ENCODE measurements around the gene ZBTB21. TPM values are rescaled to one million over a fixed set of nuclear protein-coding genes. Genes with fewer than 3 reads are reported as not detected.

Gene ZBTB21
- total RNA-seq, 6 donors from 2014 or later, result 12.4 to 28.3 (median 16.7) TPM

DNA sequence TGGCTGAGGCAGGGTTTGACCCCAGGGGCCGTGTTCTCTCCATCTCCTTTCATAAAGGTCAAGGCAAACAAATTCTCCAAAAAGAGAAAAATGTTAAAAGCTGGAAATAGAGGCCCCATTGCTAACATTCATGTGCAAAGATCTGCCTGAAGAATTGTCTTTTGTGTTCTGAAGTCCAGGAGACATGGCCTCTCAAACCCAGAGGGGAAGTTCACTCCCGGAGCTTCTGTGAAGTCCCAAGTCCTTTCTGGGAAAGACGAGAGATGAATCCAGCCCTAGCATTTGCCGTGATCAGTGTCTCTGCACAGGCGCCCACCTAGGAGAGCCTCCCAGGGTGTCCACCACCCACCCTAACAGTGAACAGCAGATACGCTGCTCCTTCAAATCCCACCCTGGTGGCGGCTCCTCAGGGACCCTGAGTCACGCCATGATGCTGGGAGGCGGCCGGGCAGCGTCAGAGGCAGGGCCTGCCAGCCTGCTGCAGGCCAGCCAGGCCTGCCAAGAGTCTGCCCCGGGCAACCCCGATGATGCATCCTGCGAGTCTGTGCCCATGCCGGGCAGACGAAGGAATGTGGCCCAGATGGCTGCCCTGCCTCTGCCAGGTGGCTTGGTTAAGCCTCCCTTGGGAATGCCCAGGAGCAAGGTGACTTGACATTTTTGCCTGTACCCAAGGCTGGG is 51.1 kb downstream of the ZBTB21 start:
- H3K9me3 ChIP-seq, result no peaks in the 10 kb centered on the region
- no peaks in the 10 kb centered on the region for H3K36me3 ChIP-seq
- H3K4me1 ChIP-seq, result peaks cover 3 to 23% (median 11%) of the 10 kb centered on the region in 4 donors
- no peak overlapping the region for H3K27ac ChIP-seq
- no peak overlapping the region for H3K4me3 ChIP-seq
- no peak for ATAC-seq (ENCODE audit: low FRiP score in 2 of 2)
- no peak for TF ChIP-seq POLR2AphosphoS5 (IDR thresholded peaks at IDR 0.05)
- TF ChIP-seq POLR2A (IDR thresholded peaks at IDR 0.05), result no peak
- TF ChIP-seq, protein P1, sequence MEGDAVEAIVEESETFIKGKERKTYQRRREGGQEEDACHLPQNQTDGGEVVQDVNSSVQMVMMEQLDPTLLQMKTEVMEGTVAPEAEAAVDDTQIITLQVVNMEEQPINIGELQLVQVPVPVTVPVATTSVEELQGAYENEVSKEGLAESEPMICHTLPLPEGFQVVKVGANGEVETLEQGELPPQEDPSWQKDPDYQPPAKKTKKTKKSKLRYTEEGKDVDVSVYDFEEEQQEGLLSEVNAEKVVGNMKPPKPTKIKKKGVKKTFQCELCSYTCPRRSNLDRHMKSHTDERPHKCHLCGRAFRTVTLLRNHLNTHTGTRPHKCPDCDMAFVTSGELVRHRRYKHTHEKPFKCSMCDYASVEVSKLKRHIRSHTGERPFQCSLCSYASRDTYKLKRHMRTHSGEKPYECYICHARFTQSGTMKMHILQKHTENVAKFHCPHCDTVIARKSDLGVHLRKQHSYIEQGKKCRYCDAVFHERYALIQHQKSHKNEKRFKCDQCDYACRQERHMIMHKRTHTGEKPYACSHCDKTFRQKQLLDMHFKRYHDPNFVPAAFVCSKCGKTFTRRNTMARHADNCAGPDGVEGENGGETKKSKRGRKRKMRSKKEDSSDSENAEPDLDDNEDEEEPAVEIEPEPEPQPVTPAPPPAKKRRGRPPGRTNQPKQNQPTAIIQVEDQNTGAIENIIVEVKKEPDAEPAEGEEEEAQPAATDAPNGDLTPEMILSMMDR (IDR thresholded peaks at IDR 0.05), result no peak
- no peak for TF ChIP-seq EP300 (IDR thresholded peaks at IDR 0.05)
- peak in 1 of 2 donors; percentile 78 for DNase-seq
- WGBS, 2 donors, result 91 to 93% methylated on average over 11 to 14 of the region's 16 CpGs
- H3K27me3 ChIP-seq, result no peaks in the 10 kb centered on the region

DNA sequence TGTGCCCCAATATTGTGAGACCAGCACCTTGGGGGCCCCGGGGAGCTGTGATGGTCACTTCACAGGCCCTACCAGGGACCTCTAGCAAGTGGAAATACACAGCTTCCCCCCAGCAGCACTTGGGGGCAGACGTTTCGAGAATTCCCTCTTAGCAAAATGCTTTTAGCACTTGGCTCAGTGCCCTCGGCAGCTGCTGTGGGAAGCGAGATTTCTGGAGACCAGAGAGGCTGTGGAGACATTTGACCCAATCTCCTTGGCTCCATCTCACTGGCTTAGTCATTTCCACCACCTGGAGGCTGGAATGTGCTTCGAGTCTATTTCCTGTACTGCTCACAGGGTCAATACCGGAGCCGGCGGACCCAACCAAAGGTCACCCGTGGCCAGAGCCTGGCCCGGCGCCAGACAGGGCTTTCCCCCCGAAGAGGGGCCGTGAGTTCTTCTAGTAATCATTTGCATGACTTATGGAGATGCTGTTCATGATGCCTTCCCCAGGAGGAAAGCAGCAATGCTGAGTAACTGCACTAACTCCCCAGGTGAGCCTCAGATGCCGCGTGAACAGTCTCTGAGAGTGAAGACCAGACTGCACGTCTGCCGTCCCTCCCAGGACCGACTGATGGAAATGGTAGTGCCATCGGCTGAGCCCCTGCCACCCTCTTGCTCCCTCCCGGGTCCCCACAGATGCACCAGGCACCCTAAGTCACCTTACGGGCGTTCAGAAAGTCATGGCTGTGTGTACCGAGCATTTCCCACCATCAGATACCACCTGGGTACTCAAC is 52.0 kb downstream of the ZBTB21 start:
- peak in 1 of 2 donors; percentile 49 for ATAC-seq (ENCODE audit: low FRiP score in 2 of 2)
- peak in 1 of 2 donors; percentile 87 for DNase-seq
- WGBS, 2 donors, result 52 to 54% methylated on average over 20 to 24 of the region's 24 CpGs
- Histone ChIP-seq H3K36me3 (no peaks in the 10 kb centered on the region), H3K9me3 (no peaks in the 10 kb centered on the region), H3K27ac (peak overlapping the region in 3 of 4 donors; percentile 8 to 32 (median 26)), H3K4me3 (no peak overlapping the region), H3K4me1 (peaks cover 6 to 30% (median 13%) of the 10 kb centered on the region in 4 donors), H3K27me3 (no peaks in the 10 kb centered on the region)
- TF ChIP-seq POLR2AphosphoS5 (IDR thresholded peaks at IDR 0.05) (peak; percentile 31 to 57), POLR2A (IDR thresholded peaks at IDR 0.05) (no peak)
- TF ChIP-seq, protein P1 (IDR thresholded peaks at IDR 0.05), result peak in 4 of 6 experiments; percentile 11 to 44 (median 30)

DNA sequence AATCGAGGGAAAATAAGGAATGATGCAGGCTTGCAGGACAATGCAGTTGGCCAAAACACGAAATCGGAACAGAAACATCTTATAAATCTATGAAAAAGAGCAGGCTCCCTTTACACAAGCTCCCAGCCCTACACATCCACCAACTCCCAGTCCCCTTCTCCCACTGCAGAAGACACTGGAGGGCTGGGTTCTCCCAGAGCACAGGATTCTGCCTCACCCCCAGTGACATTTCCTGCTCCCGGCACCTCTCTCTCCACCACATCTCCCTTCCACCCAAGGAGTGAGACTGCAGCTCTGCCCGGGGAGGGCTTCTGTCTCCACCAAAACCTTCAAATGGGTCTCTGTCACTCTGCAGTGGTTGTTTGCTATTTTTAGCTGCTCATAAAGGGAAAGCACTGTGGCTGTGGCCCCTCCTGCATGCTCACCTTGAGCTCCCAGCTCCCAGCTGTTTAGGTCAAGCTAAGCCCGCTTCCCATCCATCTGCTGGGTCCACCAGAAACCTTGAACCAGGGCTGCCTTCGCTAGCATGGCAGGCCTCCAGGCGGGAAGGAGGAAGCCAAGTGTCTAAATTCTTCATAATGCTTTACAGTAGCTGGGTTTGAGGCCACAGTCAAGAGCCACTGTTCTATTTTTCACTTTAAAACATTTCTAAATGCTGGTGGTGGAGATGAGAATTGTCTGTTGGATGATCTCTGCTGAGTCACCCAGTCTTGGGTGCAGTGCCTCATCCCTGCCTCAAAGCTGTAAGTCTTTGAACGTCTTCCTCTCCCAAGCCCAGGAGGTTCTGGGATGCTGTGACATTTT is 53.0 kb downstream of the ZBTB21 start:
- ATAC-seq (ENCODE audit: low FRiP score in 2 of 2) (no peak), DNase-seq (no peak)
- TF ChIP-seq EP300 (IDR thresholded peaks at IDR 0.05), result no peak
- TF ChIP-seq POLR2AphosphoS5 (IDR thresholded peaks at IDR 0.05), result no peak
- TF ChIP-seq, protein P1 (IDR thresholded peaks at IDR 0.05), result no peak
- no peak for TF ChIP-seq POLR2A (IDR thresholded peaks at IDR 0.05)
- Histone ChIP-seq H3K27ac (peak overlapping the region in 2 of 4 donors; percentile 22 to 32), H3K4me1 (peaks cover 17 to 41% (median 24%) of the 10 kb centered on the region in 4 donors), H3K9me3 (no peaks in the 10 kb centered on the region), H3K4me3 (no peak overlapping the region), H3K27me3 (no peaks in the 10 kb centered on the region), H3K36me3 (no peaks in the 10 kb centered on the region)
- 67 to 71% methylated on average over 9 of the region's 9 CpGs for WGBS, 2 donors

DNA sequence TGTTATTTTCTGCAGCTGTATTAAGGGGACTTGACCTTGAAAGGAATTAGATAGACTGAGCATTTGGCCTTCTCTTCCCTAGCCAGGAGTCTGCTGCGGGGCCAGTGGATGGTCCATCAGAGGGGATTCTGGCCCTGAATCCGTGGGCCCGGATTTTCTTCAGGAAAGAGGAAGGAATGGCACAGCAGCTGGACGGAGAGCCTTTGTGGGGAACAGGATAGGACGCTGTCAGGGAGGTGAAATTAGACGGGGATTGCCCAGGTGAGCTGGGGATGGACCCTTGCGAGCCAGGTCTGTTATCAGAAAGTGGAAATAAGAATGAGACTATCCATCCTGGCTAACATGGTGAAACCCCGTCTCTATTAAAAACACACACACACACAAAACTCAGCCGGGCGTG is 54.6 kb downstream of the ZBTB21 start:
- 88 to 94% methylated on average over 10 of the region's 10 CpGs for WGBS, 2 donors
- DNase-seq (no peak), ATAC-seq (ENCODE audit: low FRiP score in 2 of 2) (no peak)
- H3K4me1 ChIP-seq, result peaks cover 25 to 48% (median 31%) of the 10 kb centered on the region in 4 donors
- H3K27me3 ChIP-seq, result no peaks in the 10 kb centered on the region
- TF ChIP-seq, protein P1 (IDR thresholded peaks at IDR 0.05), result no peak
- no peak for TF ChIP-seq POLR2A (IDR thresholded peaks at IDR 0.05)
- no peak for TF ChIP-seq POLR2AphosphoS5 (IDR thresholded peaks at IDR 0.05)
- no peak for TF ChIP-seq EP300 (IDR thresholded peaks at IDR 0.05)
- H3K4me3 ChIP-seq, result no peak overlapping the region
- no peaks in the 10 kb centered on the region for H3K36me3 ChIP-seq
- H3K9me3 ChIP-seq, result no peaks in the 10 kb centered on the region
- H3K27ac ChIP-seq, result no peak overlapping the region

All from upper lobe of left lung (tissue), 6 donors.